Right renal cortex interstitium (tissue), 3 donors: ENCODE results near the gene CHCHD6. TPM values are rescaled to one million over a fixed set of nuclear protein-coding genes. Genes with fewer than 3 reads are reported as not detected.

Experiments used
- DNase-seq, 3 donors: peaks; one replicate each; pipeline ENCODE4 v3.0.0-alpha.2; 2013; ENCODE audit warnings: low read depth in 3 of 3, low spot score in 2 of 3
- polyA plus RNA-seq, 3 donors: library from polyadenylated mRNA; unstranded; fragments of 120-200 nt; gene quantifications; one replicate each; pipeline ENCODE4 v1.2.1, GENCODE V29; 2013; ENCODE audit not compliant: insufficient read length in 3 of 3

Gene CHCHD6
- polyA plus RNA-seq, 3 donors, result 17.8 to 21.5 (median 19.5) TPM

GRCh38 chr3:126984391-126985131 is 280.5 kb downstream of the CHCHD6 start:
- no peak for DNase-seq

DNA sequence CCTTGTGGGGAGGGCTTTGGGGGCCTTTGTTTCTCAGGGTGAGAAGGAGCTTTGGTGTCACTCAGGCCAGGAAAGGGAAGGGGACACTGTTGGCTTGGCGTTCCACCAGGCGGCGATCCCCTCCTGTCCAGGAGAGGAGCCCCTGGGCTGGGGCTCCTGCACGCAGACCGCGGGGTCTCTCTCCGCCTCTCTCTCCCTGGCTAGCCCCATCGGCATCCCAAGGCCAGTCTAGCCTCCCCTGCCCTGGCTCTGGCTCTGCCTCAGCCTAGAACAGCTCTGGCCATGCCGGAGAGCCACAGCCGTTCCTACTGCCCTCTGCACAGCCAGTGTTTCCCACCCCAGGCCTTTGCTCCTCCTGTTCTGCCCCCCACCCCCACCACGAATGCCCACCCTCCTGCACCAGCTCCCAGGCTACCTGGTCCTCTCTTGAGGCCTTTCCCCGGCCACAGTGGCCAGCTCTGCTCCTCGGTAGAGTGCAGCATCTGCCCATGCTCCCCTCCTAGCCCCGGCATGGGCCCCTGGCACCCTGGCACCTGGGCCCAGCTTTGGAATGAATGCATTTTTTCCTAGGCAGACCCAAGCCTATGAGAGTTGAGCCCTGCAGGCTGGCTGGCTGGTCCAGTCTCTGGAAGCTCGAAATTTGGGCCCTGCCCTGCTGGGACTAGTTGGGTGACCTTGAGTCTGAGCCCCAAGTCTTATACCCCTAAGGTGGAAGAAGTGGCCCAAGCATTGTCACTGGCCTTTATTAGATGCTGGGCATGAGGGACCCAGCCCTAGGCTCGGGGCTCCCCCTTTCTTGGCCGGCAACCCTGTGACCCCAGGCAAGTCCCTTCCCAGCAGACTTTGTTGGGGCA is 281.3 kb downstream of the CHCHD6 start:
- no peak for DNase-seq

GRCh38 chr3:126986001-126986400 is 282.0 kb downstream of the CHCHD6 start:
- DNase-seq, result no peak

- no peak for DNase-seq
Observed at GRCh38 chr3:126987129-126987528, 283.1 kb downstream of the CHCHD6 start.

GRCh38 chr3:126987596-126987995 is 283.6 kb downstream of the CHCHD6 start:
- DNase-seq, result no peak

GRCh38 chr3:126988451-126989021 is 284.5 kb downstream of the CHCHD6 start:
- no peak for DNase-seq

GRCh38 chr3:126989316-126990023 is 285.4 kb downstream of the CHCHD6 start:
- no peak for DNase-seq

DNA sequence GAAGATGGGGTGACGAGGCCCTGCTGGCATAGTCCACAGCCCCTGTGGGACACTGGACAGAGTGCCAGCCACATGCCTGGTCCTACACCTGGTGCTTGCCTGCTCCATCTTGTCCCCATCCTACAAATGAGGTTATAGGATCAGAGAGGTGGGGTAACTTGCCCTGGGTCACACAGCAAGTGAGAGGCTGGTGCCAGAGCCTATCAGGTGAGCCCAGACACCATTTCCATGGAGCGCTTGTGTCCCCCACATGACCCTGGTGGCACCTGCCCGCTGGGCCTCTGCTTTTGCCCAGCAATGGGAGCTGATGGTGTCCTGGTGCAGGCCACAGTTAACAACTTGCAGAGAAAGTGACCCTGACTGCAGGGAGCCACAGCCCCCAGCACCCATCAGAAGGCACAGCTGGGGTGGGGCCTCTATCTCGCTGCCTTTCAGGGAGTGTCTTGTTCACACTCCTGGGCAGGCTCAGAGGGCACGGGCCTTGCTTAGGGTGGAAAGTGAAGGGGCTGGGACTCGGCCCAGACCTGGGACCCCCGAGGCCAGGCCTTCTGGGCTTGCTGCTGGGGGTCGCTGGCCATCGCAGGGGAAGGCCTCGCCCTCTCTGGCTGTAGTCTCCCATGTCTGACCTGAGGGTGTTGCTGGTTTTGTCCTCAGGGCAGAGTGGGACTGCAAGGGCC is 286.1 kb downstream of the CHCHD6 start:
- DNase-seq, result no peak

GRCh38 chr3:126990890-126991289 is 286.9 kb downstream of the CHCHD6 start:
- DNase-seq, result no peak

DNA sequence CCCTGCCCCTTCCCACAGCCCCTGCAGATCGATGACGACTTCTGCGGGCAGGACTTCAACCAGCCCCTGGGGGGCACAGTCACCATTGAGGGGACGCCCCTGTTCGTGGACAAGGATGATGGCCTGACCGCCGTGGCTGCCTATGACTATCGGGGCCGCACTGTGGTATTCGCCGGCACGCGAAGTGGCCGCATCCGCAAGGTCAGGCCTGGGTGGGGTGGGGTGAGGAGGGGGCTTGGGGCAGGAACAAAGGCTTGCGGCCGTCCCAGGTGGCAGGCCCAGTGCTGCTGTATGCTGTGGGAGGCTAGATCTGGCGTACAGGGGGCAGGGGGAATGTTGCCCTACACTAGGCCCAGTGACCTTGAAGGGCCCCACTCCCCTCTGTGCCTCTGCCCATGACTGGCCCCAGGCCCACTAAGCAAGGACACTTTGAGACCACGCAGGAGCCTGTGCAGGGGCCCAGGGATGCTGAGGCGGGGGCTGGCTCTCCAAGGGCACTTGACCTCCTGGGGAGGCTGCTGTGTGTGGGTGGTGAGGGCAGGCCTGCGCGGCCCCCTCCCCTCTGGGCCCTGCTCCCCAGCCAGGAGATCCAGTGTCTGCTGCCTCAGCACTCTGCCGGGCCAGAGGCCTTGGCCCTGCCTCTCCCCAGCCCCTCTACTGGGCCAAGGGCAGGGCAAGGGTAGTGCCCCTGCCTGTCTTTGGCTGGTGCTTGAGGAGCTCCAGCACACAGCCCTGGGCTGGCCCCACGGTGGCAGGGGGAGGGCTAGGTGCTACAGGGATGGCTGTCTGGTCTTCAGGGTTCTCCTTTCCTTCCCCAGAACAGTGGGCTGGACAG is 287.5 kb downstream of the CHCHD6 start:
- DNase-seq, result no peak

DNA sequence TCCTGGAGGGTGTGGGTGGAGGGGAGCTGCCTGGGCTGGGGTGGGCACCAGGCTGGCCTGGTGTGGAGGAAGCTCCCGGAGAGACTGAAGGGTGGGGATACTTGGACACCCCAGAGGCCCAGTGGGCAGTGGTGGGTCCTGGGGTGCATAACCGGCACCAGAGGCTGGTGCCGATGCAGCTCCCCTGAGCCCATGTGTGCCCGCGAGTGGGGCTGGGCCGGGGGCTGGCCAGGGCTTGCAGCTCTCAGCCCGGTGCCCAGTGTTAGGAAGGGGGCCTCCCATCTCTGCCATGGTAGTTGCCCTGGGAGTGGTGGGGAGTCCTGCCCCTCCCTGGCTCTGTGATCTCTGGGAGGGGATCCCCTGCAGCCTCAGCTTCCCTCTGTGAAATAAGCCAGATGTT is 288.2 kb downstream of the CHCHD6 start:
- DNase-seq, result no peak

DNA sequence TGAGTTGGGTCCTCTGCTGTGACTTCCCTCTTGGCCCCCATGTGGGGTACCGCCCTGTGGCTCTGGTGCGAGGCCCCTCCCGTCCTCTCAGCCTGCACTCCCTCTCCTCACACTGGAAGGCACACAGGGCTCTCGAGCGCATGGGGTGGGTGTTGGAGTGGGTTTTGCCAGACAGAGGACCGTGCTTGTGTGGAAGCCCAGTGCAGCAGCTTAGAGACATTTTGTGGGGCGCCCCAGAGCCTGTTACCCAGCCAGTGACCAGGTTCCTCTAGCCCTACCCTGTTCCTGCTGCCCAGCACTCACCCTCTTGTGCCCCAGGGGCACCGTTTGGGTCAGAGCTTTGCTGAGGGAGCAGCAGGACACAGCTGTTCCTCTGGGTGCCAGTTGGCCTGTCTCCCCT is 288.7 kb downstream of the CHCHD6 start:
- no peak for DNase-seq

DNA sequence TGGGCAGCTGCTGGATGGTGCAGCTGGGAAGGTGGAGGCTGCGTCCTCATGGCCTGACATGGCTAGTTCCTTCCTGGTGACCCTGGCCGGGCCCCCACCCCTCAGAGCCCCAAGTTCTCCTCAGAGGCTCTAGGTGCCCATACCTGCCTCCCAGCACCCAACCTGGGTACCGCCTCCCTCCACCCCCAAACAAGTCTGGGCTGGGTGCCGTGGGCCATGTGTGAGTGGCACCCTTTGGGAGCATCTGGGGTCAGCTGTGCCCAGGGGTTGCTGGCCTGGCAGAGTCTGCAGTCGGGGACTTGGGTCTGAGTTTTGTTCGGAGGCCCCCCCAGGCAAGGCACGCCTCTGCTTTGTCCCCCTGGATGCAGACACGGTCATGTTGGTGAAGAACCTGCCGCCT is 289.4 kb downstream of the CHCHD6 start:
- DNase-seq, result no peak

DNA sequence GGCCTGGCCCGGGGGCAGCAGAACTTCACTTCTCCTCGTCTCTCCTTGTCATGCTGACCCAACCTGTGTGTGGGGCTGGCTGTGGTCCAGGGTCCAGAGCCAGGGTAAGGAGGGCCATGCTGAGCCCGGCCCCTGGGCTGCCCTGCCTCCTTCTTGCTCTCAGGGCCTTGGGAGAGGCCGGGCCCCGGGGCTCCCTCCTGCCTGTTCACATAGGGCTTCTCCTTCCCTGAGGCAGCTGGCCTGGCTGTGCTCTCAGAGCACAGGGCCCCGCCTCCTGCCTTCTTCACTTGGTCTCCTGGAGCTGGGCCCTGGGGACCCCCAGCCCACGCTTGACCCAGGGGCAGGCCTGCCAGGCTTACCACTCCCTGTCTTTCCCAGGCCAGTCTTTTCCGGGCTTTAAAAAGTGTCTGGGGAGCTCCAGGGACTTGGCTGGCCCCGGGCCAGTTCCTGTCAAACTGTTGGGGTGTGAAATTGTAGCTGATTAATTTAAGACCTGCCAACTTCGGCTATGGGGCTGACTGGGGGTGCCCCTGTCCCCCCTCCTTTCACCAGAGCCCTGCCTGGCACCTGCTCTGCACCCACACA is 290.7 kb downstream of the CHCHD6 start:
- DNase-seq, result no peak

DNA sequence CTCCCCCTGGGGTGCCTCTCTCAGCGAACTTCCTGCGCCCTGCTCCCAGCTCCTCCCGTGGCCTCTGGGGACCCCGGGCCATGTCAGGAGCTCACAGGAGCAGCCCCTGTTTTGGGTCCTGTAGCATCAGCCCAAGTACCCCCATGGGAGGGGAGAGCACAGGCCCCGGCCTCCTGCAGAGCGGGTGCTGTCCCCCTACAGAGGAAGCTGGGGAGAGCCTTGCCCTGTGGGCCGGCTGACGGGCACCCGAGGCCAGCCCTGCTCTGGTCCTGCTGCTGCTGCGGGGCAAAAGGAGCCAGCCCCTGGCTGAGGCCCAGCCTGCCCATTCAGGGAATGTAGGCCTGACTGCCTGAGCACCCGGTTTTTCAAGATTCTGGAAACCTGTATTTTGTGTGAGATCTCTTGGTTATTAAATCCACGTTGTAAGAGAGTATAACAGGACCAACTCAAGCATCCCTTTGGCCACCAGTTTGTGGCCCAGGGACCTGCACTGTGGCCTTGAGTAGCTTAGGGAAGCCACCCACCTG is 291.3 kb downstream of the CHCHD6 start:
- no peak for DNase-seq

- DNase-seq, result no peak
Observed at GRCh38 chr3:126995926-126996512, 292.0 kb downstream of the CHCHD6 start.

GRCh38 chr3:126996905-126997304 is 292.9 kb downstream of the CHCHD6 start:
- no peak for DNase-seq

DNA sequence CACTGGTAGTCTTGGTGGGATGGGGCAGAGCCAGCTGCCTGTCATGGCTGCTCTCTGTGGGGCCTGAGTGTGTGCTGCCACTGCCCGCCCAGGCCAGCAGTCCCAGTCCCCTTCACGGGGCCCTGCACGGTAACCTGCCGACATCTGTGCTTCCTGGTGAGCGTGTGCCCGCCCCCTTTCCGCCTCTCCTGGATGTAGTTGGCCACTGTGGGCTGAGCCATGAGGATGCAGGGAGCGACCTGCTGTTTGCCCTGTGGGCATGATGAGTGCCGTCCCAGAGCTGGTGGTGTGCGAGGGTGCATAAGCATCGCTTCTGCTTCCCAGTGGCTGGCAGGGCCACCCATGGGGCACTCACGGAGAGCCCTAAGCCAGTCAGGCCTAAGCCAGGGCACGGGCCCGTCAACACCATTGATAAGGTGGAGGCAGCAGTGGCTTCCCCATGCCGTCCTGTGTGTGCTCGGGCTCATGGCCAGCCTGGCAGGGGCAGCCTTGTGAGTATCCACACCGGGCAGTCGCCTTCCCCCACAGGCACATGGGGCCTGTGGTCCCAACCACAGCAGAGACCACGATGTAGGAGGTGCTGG is 293.5 kb downstream of the CHCHD6 start:
- no peak for DNase-seq
